Bronchial epithelial cell (primary cell): Measurements from ENCODE around the gene DRAP1. TPM values are rescaled to one million over a fixed set of nuclear protein-coding genes. Genes with fewer than 3 reads are reported as not detected.

ENCODE experiments used
- DNase-seq: peaks from one replicate; pipeline ENCODE4 v3.0.0-alpha.2; 2010; ENCODE audit warnings: low read depth
- FAIRE-seq: peaks from 2 replicates; lab custom pipeline; 2011; peaks lifted over from hg19 to GRCh38; lab: Jason Lieb, UNC
- H3K27me3 ChIP-seq: 2 replicates; pipeline ENCODE4 v1.5.1; 2011; ENCODE audit warnings: low read length; ENCODE audit not compliant: control insufficient read depth, insufficient read depth
- H3K36me3 ChIP-seq: 2 replicates; pipeline ENCODE4 v1.5.1; 2011; ENCODE audit warnings: low read length; ENCODE audit not compliant: control insufficient read depth, insufficient read depth
- H3K4me3 ChIP-seq: 2 replicates; pipeline ENCODE4 v1.5.1; 2011; ENCODE audit warnings: mild to moderate bottlenecking, low read depth, low read length, control low read depth
- total RNA-seq: library from RNA; depleted of rRNA; stranded (reverse); fragments of >200 nt; gene quantifications from 2 replicates; pipeline ENCODE4 v1.2.1, GENCODE V29; 2014
- TF ChIP-seq, protein P1 (sequence below): IDR thresholded peaks from 2 replicates; pipeline ENCODE4 v1.5.1; 2011; ENCODE audit warnings: mild to moderate bottlenecking, moderate library complexity, low read length, control low read depth, inconsistent platforms; ENCODE audit not compliant: insufficient read depth, severe bottlenecking

The DRAP1 gene
- total RNA-seq, 1 donor from 2014 or later: 176 TPM

DNA sequence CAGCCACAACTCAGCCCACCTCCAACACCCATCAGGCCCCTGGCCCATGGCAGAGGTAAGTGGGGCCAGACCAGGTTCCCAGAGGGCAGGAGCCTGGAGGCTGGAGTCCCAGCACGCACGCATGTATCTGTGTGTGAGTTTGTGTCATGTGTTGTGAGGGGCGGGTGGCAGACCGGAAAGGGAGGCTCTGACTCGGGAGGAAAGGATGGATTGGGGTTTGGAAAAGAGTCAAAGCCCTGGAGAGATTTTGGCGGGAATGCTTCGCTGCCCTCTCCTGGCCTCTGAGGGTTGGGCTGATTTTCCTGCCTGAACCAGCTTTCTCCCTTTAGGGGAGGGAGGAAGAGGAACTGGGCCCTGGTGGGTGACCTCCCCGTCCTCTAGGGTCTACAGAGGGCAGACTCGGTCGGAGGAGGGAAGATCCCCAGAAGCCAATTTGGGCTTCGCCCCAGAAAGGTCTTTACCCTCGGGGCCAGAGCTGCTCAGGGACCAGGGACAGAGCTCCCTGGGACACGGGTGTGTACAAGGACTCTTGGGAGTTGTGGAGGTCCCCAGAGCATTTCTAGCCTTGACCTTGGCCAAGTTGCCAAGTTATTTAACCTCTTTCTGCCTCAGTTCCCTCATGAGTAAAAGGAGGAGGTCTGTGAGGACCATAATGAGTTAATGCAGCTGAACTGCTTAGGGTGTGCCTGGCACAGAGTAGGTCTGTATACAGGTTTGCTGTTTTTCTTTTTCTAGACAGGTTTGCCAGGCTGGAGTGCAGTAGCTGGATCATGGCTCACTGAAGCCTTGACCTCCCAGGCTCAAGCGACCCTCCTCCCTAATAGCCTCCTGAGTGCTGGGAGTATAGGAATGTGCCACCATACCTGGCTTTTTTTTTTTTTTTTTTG is 7.3 kb upstream of the DRAP1 start:
- H3K4me3 ChIP-seq: no peak overlapping the region
- no peaks in the 10 kb centered on the region for H3K36me3 ChIP-seq
- TF ChIP-seq, protein P1, sequence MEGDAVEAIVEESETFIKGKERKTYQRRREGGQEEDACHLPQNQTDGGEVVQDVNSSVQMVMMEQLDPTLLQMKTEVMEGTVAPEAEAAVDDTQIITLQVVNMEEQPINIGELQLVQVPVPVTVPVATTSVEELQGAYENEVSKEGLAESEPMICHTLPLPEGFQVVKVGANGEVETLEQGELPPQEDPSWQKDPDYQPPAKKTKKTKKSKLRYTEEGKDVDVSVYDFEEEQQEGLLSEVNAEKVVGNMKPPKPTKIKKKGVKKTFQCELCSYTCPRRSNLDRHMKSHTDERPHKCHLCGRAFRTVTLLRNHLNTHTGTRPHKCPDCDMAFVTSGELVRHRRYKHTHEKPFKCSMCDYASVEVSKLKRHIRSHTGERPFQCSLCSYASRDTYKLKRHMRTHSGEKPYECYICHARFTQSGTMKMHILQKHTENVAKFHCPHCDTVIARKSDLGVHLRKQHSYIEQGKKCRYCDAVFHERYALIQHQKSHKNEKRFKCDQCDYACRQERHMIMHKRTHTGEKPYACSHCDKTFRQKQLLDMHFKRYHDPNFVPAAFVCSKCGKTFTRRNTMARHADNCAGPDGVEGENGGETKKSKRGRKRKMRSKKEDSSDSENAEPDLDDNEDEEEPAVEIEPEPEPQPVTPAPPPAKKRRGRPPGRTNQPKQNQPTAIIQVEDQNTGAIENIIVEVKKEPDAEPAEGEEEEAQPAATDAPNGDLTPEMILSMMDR: peak; percentile 35
- DNase-seq (peak; percentile 79), FAIRE-seq (no peak)
- H3K27me3 ChIP-seq: no peaks in the 10 kb centered on the region

DNA sequence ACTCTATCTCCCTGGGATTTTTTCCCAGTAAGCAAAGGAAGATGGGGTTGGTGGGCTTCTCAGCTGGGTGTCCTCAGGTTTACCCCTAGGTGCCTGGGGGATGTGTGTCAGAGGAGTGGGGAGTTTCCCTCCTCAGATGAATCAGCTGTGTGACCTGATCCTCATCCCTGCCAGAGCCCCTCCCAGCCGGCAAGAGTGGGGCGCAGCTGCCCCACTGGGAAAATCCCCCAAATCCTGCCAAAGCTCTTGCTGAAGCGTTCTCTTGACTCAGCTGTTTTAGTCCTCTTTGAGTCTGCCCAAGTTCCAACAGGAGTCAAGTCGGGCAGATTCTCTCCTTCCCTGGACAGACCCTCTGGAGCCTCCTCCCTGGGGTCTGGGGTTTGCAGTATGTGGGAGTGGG is 6.4 kb upstream of the DRAP1 start:
- FAIRE-seq: no peak
- H3K27me3 ChIP-seq: no peaks in the 10 kb centered on the region
- no peak overlapping the region for H3K4me3 ChIP-seq
- DNase-seq: peak; percentile 91
- peaks cover 2% of the 10 kb centered on the region for H3K36me3 ChIP-seq
- TF ChIP-seq, protein P1: no peak

DNA sequence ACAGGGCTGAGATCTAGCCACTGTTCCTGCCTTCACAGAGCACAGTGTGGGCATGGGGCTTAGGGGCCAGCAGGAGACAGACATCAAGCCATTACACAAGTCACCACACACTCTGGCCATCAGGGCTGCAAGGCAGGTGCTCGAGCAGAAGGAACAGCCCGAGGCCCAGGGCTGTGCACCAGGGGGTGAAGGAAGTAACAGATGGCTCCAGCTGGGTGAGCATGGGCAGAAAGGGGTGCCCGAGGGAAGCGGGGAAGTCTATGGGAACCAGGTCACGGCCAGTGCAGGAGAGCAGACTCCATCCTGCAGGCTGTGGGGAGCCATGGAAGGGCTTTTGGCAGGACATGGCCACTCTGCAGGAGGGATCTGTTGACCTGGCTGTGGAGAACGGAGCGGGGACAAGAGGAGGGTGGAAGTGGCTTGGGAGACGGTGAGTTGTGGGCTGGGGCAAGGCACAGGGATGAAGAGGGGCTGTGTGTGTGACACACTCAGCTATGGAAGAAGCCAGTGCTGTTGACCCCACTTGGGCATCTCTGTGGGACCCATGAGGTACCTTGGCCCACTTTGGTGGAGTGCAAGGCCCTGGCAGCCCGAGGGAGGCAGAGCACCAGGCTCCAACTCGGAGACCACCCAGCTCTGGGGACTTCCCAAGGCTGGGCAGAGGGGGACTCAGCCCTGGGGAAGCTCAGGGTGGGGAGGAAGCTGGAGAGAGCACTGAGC is 4.0 kb upstream of the DRAP1 start:
- DNase-seq (no peak), FAIRE-seq (no peak)
- H3K27me3 ChIP-seq: no peaks in the 10 kb centered on the region
- H3K36me3 ChIP-seq: peaks cover 2% of the 10 kb centered on the region
- TF ChIP-seq, protein P1: no peak
- H3K4me3 ChIP-seq: no peak overlapping the region

- Histone ChIP-seq H3K27me3 (no peaks in the 10 kb centered on the region), H3K4me3 (no peak overlapping the region), H3K36me3 (peaks cover 7% of the 10 kb centered on the region)
- peak; percentile 95 for DNase-seq
- TF ChIP-seq, protein P1: no peak
- peak; percentile 60 for FAIRE-seq
These were observed 3.4 kb upstream of the DRAP1 start for GRCh38 chr11:65915821-65916251.

DNA sequence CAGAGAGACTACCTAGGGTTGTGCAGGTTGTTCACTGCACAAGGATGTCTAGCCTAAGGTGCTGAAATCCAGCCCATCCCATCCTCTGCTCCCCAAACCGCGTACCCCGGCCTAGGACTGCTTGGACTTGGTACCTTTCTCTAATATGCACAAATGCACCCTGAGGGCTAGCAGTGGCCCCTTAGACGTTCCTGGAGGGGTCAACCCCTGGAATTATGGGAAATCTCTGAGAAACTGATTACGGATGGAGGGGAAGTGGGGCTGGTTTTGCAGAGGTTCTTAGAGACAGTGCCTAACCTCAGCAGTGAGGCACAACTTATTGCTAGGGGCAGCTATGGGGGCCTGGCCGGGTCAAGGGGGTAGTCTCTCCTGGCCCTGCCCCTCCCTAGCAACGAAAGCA is 2.8 kb upstream of the DRAP1 start:
- TF ChIP-seq, protein P1: no peak
- FAIRE-seq (no peak), DNase-seq (no peak)
- peaks cover 7% of the 10 kb centered on the region for H3K36me3 ChIP-seq
- H3K4me3 ChIP-seq: no peak overlapping the region
- no peaks in the 10 kb centered on the region for H3K27me3 ChIP-seq
